Stimulated activated CD8-positive, alpha-beta memory T cell treated with anti-CD3 and anti-CD28 coated beads, Interleukin-12 subunit alpha, Interleukin-12 subunit beta, amount 100 ng/mL, for 1 hour (primary cell): ENCODE results near the gene SIM1.
"Not testable (repeated sequence)": the region's sequence is repeated elsewhere in the genome, so short reads cannot be mapped to it uniquely, and the experiment has no call there.

Experiments
- DNase-seq: peaks from one replicate; pipeline ENCODE4 v3.0.0-alpha.2; 2020; ENCODE audit warnings: low read depth

The SIM1 gene

GRCh38 chr6:100426744-100427338 lies 37.9 kb downstream of the SIM1 start:
- no peak for DNase-seq

- no peak for DNase-seq
Observed at GRCh38 chr6:100426241-100426640, 38.5 kb downstream of the SIM1 start.

- no peak for DNase-seq
Observed at GRCh38 chr6:100420711-100421110, 44.0 kb downstream of the SIM1 start.

- DNase-seq: no peak
Observed at GRCh38 chr6:100417036-100417435, 47.7 kb downstream of the SIM1 start.

GRCh38 chr6:100415768-100416167 lies 49.0 kb downstream of the SIM1 start:
- no peak for DNase-seq

GRCh38 chr6:100412872-100413271 lies 51.8 kb downstream of the SIM1 start:
- DNase-seq: no peak

- DNase-seq: no peak
Observed at GRCh38 chr6:100404051-100404450, 60.7 kb downstream of the SIM1 start.

- DNase-seq: no peak
Observed at GRCh38 chr6:100393493-100393892, 71.2 kb downstream of the SIM1 start.

GRCh38 chr6:100392423-100392822 lies 72.3 kb downstream of the SIM1 start:
- no peak for DNase-seq

GRCh38 chr6:100388868-100389519 lies 75.7 kb downstream of the SIM1 start:
- no peak for DNase-seq

GRCh38 chr6:100382767-100383195 lies 81.9 kb downstream of the SIM1 start:
- DNase-seq: no peak

GRCh38 chr6:100382031-100382430 lies 82.7 kb downstream of the SIM1 start:
- no peak for DNase-seq

GRCh38 chr6:100381111-100381510 lies 83.6 kb downstream of the SIM1 start:
- no peak for DNase-seq

- no peak for DNase-seq
Observed at GRCh38 chr6:100379386-100379785, 85.3 kb downstream of the SIM1 start.

GRCh38 chr6:100378576-100378975 lies 86.1 kb downstream of the SIM1 start:
- DNase-seq: no peak

GRCh38 chr6:100376103-100376502 lies 88.6 kb downstream of the SIM1 start:
- DNase-seq: no peak

GRCh38 chr6:100372326-100373091 lies 92.2 kb downstream of the SIM1 start:
- DNase-seq: no peak

GRCh38 chr6:100371591-100371990 lies 93.1 kb downstream of the SIM1 start:
- no peak for DNase-seq

- no peak for DNase-seq
Observed at GRCh38 chr6:100370265-100370664, 94.5 kb downstream of the SIM1 start.

- DNase-seq: no peak
Observed at GRCh38 chr6:100366419-100366818, 98.3 kb downstream of the SIM1 start.

GRCh38 chr6:100363651-100364050 lies 101.1 kb downstream of the SIM1 start:
- no peak for DNase-seq

GRCh38 chr6:100354736-100355641 lies 109.7 kb downstream of the SIM1 start:
- not testable (repeated sequence) for DNase-seq
